HG03066 (cell line): ENCODE results near the gene GCM1.

Experiments used
- ATAC-seq: cut with Tn5 transposase; IDR thresholded peaks from one replicate; pipeline ENCODE4 v1.9.1; 2021; ENCODE audit warnings: low read depth; ENCODE audit not compliant: unreplicated experiment

Gene GCM1

DNA sequence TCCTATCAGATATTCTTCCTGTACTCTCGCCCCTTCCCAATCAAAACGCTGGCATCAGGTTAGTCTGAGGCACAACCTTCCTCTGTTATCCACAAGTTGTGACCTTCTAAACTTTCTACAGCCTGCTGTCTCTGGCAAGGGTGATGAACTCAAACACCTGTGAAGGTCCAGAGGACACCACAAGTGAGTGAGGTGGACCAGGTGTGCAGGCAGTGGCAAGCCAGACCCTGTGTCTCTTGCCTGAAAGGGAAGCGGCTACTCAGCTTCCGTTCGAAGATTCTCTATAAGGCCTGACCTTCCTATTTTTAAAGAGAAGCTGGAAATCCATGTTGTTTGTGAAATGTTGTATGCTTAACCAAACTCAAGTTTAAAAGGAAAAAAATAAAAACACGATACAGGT lies 36.8 kb downstream of the GCM1 start:
- ATAC-seq, result no peak

DNA sequence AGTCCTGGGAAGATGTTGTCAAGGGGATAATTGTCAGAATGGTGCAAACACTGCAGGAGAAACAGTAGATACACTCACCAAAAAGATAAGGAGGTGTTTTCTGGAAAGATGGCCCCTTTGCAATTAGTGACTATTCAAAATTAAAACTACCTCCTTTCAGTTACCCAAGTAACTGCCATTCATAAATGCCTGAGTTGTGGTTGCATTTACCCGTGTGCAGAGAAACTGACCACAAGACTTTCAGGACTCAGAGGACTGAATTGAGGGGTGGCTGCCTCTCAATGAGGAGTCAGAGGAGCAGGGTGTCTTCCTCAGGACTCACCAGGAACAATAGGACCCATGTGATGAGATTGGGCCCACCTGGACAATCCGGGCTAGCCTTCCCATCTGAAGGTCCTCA lies 39.0 kb downstream of the GCM1 start:
- peak; percentile 77 for ATAC-seq

DNA sequence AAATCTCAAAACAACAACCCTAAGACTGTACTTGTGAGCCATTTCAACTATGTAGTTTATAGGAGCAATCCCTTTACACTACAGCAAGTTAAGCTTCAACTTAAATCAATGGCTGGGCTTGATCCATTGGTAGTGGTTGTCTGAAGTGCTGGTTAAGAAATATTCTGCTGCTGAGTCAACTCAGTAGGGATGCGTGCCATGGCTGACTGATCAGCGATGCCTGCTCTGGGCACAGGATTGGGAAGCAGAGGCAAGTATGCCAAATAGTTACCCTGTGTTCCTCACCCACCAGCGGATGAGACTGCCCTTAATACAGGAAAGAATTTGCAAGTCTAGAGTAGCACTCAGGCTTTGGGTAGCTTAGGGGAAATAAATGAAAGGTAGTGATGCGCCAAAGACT lies 41.5 kb downstream of the GCM1 start:
- ATAC-seq, result no peak

DNA sequence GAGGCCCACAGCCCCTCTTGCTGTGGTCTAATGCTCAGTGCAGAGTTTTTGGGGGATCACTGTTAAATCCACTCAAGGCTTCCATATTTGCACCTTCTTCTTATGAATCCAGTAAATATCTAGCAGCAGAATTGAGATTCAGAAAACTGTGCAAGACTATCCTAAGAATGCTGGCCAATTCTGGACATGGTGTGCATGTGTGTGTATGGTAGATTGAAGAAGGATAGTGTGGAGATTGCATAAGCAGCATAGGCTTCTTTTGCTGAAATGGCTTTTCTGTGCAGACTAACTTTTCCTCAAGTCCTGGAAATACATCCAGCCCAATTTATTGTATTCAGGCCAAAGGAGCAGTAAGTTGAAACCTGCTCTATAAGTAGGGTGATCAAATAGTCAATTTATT lies 43.7 kb downstream of the GCM1 start:
- no peak for ATAC-seq

DNA sequence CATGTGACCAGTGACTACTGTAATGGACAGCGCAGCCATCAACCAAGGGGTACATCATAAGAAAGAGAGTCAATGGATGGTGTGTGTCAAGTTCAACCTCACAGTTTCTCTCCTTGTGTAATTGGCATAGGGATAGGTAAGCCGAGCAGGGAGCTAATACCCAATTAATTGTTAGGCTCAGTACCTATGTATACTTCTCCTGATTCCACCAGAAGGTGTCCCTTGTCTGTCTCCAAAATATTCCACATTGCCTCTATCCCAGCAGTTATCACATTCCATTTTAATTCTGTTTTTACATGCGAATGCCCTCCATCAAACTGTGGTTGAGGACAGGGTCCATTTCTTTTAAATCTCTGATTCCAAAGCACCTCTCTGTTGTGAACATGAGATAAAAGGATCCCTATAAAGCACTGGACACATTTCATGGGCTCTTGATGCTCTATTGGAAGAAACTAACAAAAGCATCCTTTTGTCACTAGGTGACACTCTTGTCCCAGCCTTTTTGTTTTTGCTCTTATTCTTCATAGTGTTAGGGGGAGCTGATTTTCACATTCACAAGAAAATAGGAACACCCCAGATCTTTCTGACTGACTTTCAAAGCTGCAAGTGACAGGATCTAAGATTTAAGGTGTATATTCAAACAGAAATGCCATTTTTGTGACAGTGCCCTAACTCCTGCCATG lies 44.5 kb downstream of the GCM1 start:
- no peak for ATAC-seq

DNA sequence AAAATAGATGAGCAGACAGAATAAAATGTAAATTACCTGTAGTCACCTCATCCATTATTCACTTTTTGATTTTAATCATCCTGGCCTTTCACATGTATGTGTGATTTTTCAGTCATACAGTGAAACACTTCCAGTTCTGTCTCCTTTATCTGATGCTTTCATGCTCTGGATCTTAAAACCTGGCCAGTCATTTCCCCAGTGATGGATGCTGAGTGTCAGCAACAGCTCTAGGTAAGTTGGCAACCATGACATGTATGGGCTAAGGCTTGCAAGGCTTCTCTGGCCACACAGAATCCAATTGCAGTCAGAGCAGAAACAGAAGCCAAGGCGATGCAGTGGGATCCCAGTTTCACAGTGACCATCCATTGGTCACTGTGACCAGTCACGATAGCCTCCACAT lies 47.6 kb downstream of the GCM1 start:
- ATAC-seq, result no peak

DNA sequence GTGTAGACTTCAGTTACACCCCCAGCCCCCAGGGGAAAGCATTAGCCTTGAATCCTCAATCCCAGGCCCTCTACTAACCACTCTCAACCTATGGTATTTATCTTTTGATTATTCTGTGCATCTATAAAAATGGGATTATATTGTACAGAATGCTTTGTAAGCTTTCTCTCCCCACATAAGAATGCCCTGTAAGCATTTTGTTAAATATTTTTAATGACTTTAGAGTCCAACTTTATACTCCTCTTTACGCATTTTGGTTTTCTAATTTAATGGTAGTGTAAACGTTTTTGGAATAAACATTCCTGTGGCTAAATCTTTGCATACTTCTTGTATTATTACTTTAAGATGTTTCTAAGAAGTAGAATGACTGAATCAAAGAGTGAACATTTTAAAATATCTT lies 48.1 kb downstream of the GCM1 start:
- no peak for ATAC-seq

DNA sequence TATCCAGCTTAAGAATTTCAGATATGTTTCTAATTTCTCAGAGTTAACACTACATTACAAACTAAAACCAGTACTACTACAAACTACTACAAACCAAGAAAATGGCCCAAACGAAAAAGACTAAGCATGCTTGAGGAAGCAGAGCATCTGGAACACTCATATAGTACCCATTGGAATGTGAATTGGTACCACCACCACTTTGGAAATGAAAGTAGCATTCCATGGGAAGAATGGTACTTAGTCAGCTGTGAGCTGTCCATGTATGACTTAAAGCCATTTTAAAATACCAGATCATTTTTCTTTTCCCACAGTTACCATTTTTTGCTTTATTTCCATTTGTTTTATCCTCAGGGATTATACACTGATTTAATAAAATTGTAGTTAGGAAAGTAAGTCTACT lies 52.9 kb downstream of the GCM1 start:
- no peak for ATAC-seq

DNA sequence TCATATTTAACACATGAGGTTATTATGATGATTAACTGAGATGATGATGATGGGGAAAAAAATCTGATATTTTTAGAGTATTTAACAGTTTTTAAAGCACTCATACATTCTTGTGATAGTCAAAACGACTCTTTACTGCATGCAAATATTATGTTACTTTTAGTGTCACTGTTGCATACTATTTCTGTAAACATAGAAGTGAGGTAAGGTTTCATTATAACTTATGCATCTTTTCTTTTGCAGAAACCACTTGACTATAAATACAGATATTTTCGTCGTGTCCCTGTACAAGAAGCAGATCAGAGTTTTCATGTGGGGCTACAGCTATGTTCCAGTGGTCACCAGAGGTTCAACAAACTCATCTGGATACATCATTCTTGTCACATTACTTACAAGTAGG lies 53.4 kb downstream of the GCM1 start:
- ATAC-seq, result no peak

DNA sequence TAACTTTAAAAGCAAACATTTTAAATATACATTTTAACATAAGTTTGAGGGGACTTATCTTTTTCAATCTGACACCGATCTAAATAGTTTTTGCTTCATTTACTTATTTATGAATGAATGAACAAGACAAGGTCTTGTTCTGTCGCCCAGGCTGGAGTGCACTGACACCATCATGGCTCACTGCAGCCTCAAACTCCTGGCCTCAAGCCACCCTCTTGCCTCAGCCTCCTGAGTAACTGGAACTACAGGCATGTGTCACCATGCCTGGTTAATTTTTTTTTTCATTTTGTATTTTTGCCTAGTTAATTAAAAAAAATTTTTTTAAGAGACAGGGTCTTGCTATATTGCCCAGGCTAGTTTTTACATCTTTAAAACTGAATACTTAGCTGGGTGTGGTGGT lies 58.1 kb downstream of the GCM1 start:
- no peak for ATAC-seq

DNA sequence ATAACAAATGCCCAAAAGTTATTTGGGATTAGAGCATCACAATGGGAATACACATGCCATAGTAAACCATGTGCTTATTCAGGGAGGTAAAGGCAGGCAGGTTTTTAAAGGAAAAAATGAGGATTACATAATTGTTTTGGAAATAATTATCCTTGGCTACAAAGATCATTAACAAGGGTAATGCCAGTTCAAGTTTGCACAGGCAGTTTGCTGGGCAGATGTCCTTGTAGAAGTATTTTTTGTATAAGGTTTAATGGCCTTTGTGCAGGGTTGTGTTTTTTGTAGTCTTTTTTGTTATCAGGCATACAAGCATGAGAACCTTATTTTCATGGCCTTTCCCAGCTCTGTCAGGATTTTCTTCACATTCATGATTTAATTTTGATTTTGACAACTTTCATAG lies 58.7 kb downstream of the GCM1 start:
- no peak for ATAC-seq

DNA sequence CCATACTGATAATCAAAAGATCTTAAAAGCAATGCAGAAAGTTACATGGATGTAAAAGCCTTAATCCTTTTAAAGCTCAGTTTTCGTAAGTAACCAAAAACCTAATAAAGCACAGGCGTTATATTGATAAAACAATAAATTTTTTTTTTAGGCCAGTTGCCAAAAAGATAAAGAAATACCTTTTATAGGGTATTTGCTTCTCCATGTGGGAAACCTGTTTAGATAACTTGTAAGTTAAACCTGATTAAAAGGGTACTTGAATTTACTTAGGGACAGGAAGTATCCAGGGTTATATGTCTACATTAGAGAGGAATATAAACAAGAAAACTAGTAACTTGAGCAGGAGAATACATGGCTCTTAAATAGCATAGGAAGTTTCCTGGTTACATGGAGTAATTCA lies 62.3 kb downstream of the GCM1 start:
- ATAC-seq, result no peak

DNA sequence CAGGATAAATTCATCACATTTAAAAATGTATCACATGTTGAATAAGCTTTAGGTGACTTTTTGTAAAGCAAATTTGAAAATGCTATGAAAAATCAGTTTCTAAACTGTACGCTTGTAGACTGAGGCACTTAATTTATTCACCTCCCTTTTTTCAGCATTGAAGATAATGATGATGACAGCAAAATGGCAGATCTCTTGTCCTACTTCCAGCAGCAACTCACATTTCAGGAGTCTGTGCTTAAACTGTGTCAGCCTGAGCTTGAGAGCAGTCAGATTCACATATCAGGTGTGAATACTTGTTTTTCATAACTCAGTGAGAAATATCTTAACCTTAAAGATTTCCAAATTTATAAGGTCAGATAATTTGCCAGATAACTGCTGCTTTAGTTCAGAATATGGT lies 67.8 kb downstream of the GCM1 start:
- no peak for ATAC-seq
